HEK293 (cell line): ENCODE data around the gene TMEM203.

ENCODE experiments used
- BCL11B ChIP-seq: fragments of 450-650 bp; formaldehyde crosslinking; IDR thresholded peaks from 2 replicates; pipeline ENCODE4 v1.5.1; 2016; ENCODE audit warnings: low read depth, missing biosample characterization, missing genetic modification characterization
- EGR2 ChIP-seq: fragments of 450-650 bp; formaldehyde crosslinking; IDR thresholded peaks from 2 replicates; pipeline ENCODE4 v1.5.1; 2016; ENCODE audit warnings: low read depth, missing biosample characterization, missing genetic modification characterization
- GLI4 ChIP-seq: fragments of 450-650 bp; formaldehyde crosslinking; IDR thresholded peaks from 2 replicates; pipeline ENCODE4 v1.5.1; 2016; ENCODE audit warnings: missing biosample characterization, missing genetic modification characterization
- GLIS1 ChIP-seq: fragments of 450-650 bp; formaldehyde crosslinking; IDR thresholded peaks from 2 replicates; pipeline ENCODE4 v1.5.1; 2016; ENCODE audit warnings: missing biosample characterization, missing genetic modification characterization
- HOXC10 ChIP-seq: sonication (generic); formaldehyde crosslinking; IDR thresholded peaks from 2 replicates; pipeline ENCODE4 v1.8.1; 2023; ENCODE audit warnings: mild to moderate bottlenecking, missing genetic modification reagents
- IKZF3 ChIP-seq: fragments of 450-650 bp; IDR thresholded peaks from 2 replicates; pipeline ENCODE4 v1.5.0; 2018; ENCODE audit warnings: missing biosample characterization, mild to moderate bottlenecking, missing genetic modification characterization, moderate library complexity
- KLF7 ChIP-seq: fragments of 450-650 bp; formaldehyde crosslinking; IDR thresholded peaks from 2 replicates; pipeline ENCODE4 v1.5.1; 2016; ENCODE audit warnings: missing biosample characterization, missing genetic modification characterization, borderline replicate concordance
- MEIS1 ChIP-seq: sonication (generic); formaldehyde crosslinking; IDR thresholded peaks from 2 replicates; pipeline ENCODE4 v1.8.1; 2022; ENCODE audit warnings: missing genetic modification reagents, mild to moderate bottlenecking, borderline replicate concordance
- SP7 ChIP-seq: fragments of 450-650 bp; formaldehyde crosslinking; IDR thresholded peaks from 2 replicates; pipeline ENCODE4 v1.5.1; 2016; ENCODE audit warnings: missing biosample characterization, missing genetic modification characterization
- ZBTB17 ChIP-seq: fragments of 450-650 bp; formaldehyde crosslinking; IDR thresholded peaks from 2 replicates; pipeline ENCODE4 v1.5.1; 2016; ENCODE audit warnings: missing biosample characterization, missing genetic modification characterization
- ZFP41 ChIP-seq: fragments of 450-650 bp; formaldehyde crosslinking; IDR thresholded peaks from 2 replicates; pipeline ENCODE4 v1.5.1; 2016; ENCODE audit warnings: missing biosample characterization, missing genetic modification characterization, borderline replicate concordance
- ZNF302 ChIP-seq: fragments of 450-650 bp; formaldehyde crosslinking; IDR thresholded peaks from 2 replicates; pipeline ENCODE4 v1.5.1; 2016; ENCODE audit warnings: missing biosample characterization, missing genetic modification characterization, low read depth
- ZNF426 ChIP-seq: fragments of 450-650 bp; formaldehyde crosslinking; IDR thresholded peaks from 2 replicates; pipeline ENCODE4 v1.5.1; 2017; ENCODE audit warnings: missing biosample characterization, missing genetic modification characterization, mild to moderate bottlenecking, inconsistent platforms, moderate library complexity
- ZNF501 ChIP-seq: fragments of 450-650 bp; formaldehyde crosslinking; IDR thresholded peaks from 2 replicates; pipeline ENCODE4 v1.5.1; 2016; ENCODE audit warnings: missing biosample characterization, missing genetic modification characterization
- ZNF510 ChIP-seq: fragments of 450-650 bp; formaldehyde crosslinking; IDR thresholded peaks from 2 replicates; pipeline ENCODE4 v1.5.1; 2018; ENCODE audit warnings: mild to moderate bottlenecking, missing genetic modification characterization, missing biosample characterization; ENCODE audit not compliant: insufficient replicate concordance
- ZNF521 ChIP-seq: fragments of 450-650 bp; formaldehyde crosslinking; IDR thresholded peaks from 2 replicates; pipeline ENCODE4 v1.5.1; 2017; ENCODE audit warnings: missing biosample characterization, mild to moderate bottlenecking, missing genetic modification characterization
- ZNF549 ChIP-seq: fragments of 450-650 bp; IDR thresholded peaks from 2 replicates; pipeline ENCODE4 v1.5.1; 2018; ENCODE audit warnings: missing biosample characterization, missing genetic modification characterization, mild to moderate bottlenecking, inconsistent platforms, moderate library complexity
- ZNF571 ChIP-seq: fragments of 450-650 bp; formaldehyde crosslinking; IDR thresholded peaks from 2 replicates; pipeline ENCODE4 v1.5.0; 2017; ENCODE audit warnings: missing biosample characterization, missing genetic modification characterization
- ZNF585B ChIP-seq: fragments of 450-650 bp; formaldehyde crosslinking; IDR thresholded peaks from 2 replicates; pipeline ENCODE4 v1.5.1; 2016; ENCODE audit warnings: missing biosample characterization, missing genetic modification characterization
- ZNF596 ChIP-seq: fragments of 450-650 bp; IDR thresholded peaks from 2 replicates; pipeline ENCODE4 v1.5.0; 2018; ENCODE audit warnings: missing biosample characterization, mild to moderate bottlenecking, missing genetic modification characterization, moderate library complexity
- ZNF639 ChIP-seq: fragments of 450-650 bp; formaldehyde crosslinking; IDR thresholded peaks from 2 replicates; pipeline ENCODE4 v1.5.1; 2016; ENCODE audit warnings: missing biosample characterization, missing genetic modification characterization
- ZNF701 ChIP-seq: fragments of 450-650 bp; formaldehyde crosslinking; IDR thresholded peaks from 2 replicates; pipeline ENCODE4 v1.5.1; 2016; ENCODE audit warnings: missing biosample characterization, missing genetic modification characterization
- ZNF792 ChIP-seq: fragments of 450-650 bp; formaldehyde crosslinking; IDR thresholded peaks from 2 replicates; pipeline ENCODE4 v1.5.1; 2016; ENCODE audit warnings: missing biosample characterization, missing genetic modification characterization
- ZNF830 ChIP-seq: fragments of 450-650 bp; IDR thresholded peaks from 2 replicates; pipeline ENCODE4 v1.5.0; 2018; ENCODE audit warnings: missing biosample characterization, missing genetic modification characterization, low read depth, mild to moderate bottlenecking, moderate library complexity
- ZSCAN30 ChIP-seq: fragments of 450-650 bp; IDR thresholded peaks from 2 replicates; pipeline ENCODE4 v1.5.1; 2018; ENCODE audit warnings: missing biosample characterization, mild to moderate bottlenecking, missing genetic modification characterization, moderate library complexity
- TF ChIP-seq, protein P1 (sequence below): fragments of 450-650 bp; formaldehyde crosslinking; IDR thresholded peaks from 2 replicates; pipeline ENCODE4 v1.5.1; 2016; ENCODE audit warnings: missing biosample characterization, missing genetic modification characterization, borderline replicate concordance
- TF ChIP-seq, protein P2 (sequence below): IDR thresholded peaks from 2 replicates; pipeline ENCODE4 v1.6.1; 2011; ENCODE audit warnings: mild to moderate bottlenecking, low read depth, low read length, borderline replicate concordance
- TF ChIP-seq, protein P3 (sequence below): fragments of 450-650 bp; formaldehyde crosslinking; IDR thresholded peaks from 2 replicates; pipeline ENCODE4 v1.5.1; 2017; ENCODE audit warnings: missing biosample characterization, missing genetic modification characterization
- TF ChIP-seq, protein P4 (sequence below): fragments of 450-650 bp; formaldehyde crosslinking; optimal IDR thresholded peaks from 2 replicates; pipeline ENCODE3; 2016; ENCODE audit warnings: missing biosample characterization, mild to moderate bottlenecking, missing genetic modification characterization

TMEM203 gene

GRCh38 chr9:137240318-137240840 is 34.9 kb upstream of the TMEM203 start (continued):
- TF ChIP-seq, protein P1, sequence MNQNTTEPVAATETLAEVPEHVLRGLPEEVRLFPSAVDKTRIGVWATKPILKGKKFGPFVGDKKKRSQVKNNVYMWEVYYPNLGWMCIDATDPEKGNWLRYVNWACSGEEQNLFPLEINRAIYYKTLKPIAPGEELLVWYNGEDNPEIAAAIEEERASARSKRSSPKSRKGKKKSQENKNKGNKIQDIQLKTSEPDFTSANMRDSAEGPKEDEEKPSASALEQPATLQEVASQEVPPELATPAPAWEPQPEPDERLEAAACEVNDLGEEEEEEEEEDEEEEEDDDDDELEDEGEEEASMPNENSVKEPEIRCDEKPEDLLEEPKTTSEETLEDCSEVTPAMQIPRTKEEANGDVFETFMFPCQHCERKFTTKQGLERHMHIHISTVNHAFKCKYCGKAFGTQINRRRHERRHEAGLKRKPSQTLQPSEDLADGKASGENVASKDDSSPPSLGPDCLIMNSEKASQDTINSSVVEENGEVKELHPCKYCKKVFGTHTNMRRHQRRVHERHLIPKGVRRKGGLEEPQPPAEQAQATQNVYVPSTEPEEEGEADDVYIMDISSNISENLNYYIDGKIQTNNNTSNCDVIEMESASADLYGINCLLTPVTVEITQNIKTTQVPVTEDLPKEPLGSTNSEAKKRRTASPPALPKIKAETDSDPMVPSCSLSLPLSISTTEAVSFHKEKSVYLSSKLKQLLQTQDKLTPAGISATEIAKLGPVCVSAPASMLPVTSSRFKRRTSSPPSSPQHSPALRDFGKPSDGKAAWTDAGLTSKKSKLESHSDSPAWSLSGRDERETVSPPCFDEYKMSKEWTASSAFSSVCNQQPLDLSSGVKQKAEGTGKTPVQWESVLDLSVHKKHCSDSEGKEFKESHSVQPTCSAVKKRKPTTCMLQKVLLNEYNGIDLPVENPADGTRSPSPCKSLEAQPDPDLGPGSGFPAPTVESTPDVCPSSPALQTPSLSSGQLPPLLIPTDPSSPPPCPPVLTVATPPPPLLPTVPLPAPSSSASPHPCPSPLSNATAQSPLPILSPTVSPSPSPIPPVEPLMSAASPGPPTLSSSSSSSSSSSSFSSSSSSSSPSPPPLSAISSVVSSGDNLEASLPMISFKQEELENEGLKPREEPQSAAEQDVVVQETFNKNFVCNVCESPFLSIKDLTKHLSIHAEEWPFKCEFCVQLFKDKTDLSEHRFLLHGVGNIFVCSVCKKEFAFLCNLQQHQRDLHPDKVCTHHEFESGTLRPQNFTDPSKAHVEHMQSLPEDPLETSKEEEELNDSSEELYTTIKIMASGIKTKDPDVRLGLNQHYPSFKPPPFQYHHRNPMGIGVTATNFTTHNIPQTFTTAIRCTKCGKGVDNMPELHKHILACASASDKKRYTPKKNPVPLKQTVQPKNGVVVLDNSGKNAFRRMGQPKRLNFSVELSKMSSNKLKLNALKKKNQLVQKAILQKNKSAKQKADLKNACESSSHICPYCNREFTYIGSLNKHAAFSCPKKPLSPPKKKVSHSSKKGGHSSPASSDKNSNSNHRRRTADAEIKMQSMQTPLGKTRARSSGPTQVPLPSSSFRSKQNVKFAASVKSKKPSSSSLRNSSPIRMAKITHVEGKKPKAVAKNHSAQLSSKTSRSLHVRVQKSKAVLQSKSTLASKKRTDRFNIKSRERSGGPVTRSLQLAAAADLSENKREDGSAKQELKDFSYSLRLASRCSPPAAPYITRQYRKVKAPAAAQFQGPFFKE, result no peak
- TF ChIP-seq ZNF501 (tag by site-specific recombination) (no peak; the same call in 1 of the 2 replicates), ZNF571 (tag by site-specific recombination) (no peak), ZNF585B (tag by site-specific recombination) (no peak), ZNF792 (tag by site-specific recombination) (no peak), BCL11B (tag by site-specific recombination) (peak; percentile 70; the same call in 1 of the 2 replicates), GLIS1 (tag by site-specific recombination) (peak; percentile 88), ZNF639 (0 out of 2 replicates have a peak, but pooled peaks have one; percentile 17), ZNF510 (tag by site-specific recombination) (no peak), KLF7 (peak; percentile 91), EGR2 (tag by site-specific recombination) (peak; percentile 85), ZNF549 (tag by site-specific recombination) (no peak), ZNF701 (no peak), GLI4 (tag by site-specific recombination) (peak; percentile 87; the same call in 1 of the 2 replicates), ZFP41 (tag by site-specific recombination) (no peak), ZNF426 (tag by site-specific recombination) (no peak), IKZF3 (peak; percentile 84), ZNF830 (tag by site-specific recombination) (no peak), HOXC10 (CRISPR knock-in tag) (no peak), MEIS1 (peak; percentile 46; the same call in 1 of the 2 replicates), ZNF521 (tag by site-specific recombination) (no peak), ZBTB17 (peak; percentile 40; the same call in 1 of the 2 replicates), ZSCAN30 (peak; percentile 74), ZNF302 (no peak), ZNF596 (tag by site-specific recombination) (0 out of 2 replicates have a peak, but pooled peaks have one; percentile 64), SP7 (tag by site-specific recombination) (peak; percentile 86)
- TF ChIP-seq, protein P2, sequence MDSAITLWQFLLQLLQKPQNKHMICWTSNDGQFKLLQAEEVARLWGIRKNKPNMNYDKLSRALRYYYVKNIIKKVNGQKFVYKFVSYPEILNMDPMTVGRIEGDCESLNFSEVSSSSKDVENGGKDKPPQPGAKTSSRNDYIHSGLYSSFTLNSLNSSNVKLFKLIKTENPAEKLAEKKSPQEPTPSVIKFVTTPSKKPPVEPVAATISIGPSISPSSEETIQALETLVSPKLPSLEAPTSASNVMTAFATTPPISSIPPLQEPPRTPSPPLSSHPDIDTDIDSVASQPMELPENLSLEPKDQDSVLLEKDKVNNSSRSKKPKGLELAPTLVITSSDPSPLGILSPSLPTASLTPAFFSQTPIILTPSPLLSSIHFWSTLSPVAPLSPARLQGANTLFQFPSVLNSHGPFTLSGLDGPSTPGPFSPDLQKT, result no peak
- TF ChIP-seq, protein P3, sequence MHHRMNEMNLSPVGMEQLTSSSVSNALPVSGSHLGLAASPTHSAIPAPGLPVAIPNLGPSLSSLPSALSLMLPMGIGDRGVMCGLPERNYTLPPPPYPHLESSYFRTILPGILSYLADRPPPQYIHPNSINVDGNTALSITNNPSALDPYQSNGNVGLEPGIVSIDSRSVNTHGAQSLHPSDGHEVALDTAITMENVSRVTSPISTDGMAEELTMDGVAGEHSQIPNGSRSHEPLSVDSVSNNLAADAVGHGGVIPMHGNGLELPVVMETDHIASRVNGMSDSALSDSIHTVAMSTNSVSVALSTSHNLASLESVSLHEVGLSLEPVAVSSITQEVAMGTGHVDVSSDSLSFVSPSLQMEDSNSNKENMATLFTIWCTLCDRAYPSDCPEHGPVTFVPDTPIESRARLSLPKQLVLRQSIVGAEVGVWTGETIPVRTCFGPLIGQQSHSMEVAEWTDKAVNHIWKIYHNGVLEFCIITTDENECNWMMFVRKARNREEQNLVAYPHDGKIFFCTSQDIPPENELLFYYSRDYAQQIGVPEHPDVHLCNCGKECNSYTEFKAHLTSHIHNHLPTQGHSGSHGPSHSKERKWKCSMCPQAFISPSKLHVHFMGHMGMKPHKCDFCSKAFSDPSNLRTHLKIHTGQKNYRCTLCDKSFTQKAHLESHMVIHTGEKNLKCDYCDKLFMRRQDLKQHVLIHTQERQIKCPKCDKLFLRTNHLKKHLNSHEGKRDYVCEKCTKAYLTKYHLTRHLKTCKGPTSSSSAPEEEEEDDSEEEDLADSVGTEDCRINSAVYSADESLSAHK (tag by site-specific recombination), result peak; percentile 40; the same call in 1 of the 2 replicates
- TF ChIP-seq, protein P4, sequence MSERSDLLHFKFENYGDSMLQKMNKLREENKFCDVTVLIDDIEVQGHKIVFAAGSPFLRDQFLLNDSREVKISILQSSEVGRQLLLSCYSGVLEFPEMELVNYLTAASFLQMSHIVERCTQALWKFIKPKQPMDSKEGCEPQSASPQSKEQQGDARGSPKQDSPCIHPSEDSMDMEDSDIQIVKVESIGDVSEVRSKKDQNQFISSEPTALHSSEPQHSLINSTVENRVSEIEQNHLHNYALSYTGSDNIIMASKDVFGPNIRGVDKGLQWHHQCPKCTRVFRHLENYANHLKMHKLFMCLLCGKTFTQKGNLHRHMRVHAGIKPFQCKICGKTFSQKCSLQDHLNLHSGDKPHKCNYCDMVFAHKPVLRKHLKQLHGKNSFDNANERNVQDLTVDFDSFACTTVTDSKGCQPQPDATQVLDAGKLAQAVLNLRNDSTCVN, result peak; percentile 98
